A549 (cell line): ENCODE data around the gene TPCN2. TPM values are rescaled to one million over a fixed set of nuclear protein-coding genes. Genes with fewer than 3 reads are reported as not detected.

Experiments used
- ATAC-seq, 2 experiments: fragments of 200-7000 bp in 1 of 2; fragments of >200 bp in 1 of 2; cut with Nextera tagmentation in 1 of 2; cut with Tn5 transposase in 1 of 2; 3 replicates each; pipeline versions ENCODE4 v1.8.0 to v1.9.1; 2018 to 2020; ENCODE audit warnings: mild to moderate bottlenecking in 1 of 2, moderate library complexity in 1 of 2
- CTCF ChIA-PET: fragments of 300-600 bp; sonication (Branson Sonifier 250); formaldehyde crosslinking; extraction: SDS; loops from one replicate; lab custom pipeline; 2021; ENCODE audit warnings: antibody characterized with exemption, inconsistent platforms; lab: Yijun Ruan, JAX
- POLR2A ChIA-PET: fragments of 350-600 bp; formaldehyde crosslinking; extraction: SDS; loops from one replicate; lab custom pipeline; 2021; ENCODE audit warnings: antibody characterized with exemption, inconsistent platforms; lab: Yijun Ruan, JAX
- DNase-seq, 2 experiments: peaks; one replicate each; pipeline versions ENCODE4 v3.0.0 to v3.0.0-alpha.2; 2011 to 2016; ENCODE audit warnings: low read depth in 1 of 2, low spot score in 1 of 2
- FAIRE-seq: peaks from 2 replicates; lab custom pipeline; 2011; peaks lifted over from hg19 to GRCh38; lab: Jason Lieb, UNC
- H3K27ac ChIP-seq, 2 experiments: fragments of >200 bp; sonication (Bioruptor Twin); formaldehyde crosslinking; 3 replicates each; pipeline ENCODE4 v1.5.1; 2016 to 2017
- H3K4me1 ChIP-seq: fragments of >200 bp; sonication (Bioruptor Twin); formaldehyde crosslinking; 3 replicates; pipeline ENCODE4 v1.6.1; 2016
- H3K4me2 ChIP-seq: fragments of >200 bp; sonication (Bioruptor Twin); formaldehyde crosslinking; 3 replicates; pipeline ENCODE4 v1.6.1; 2016
- H3K4me3 ChIP-seq: fragments of >200 bp; sonication (Bioruptor Twin); formaldehyde crosslinking; 3 replicates; pipeline ENCODE4 v1.5.1; 2016
- H3K9me3 ChIP-seq: fragments of >200 bp; sonication (Bioruptor Twin); formaldehyde crosslinking; 3 replicates; pipeline ENCODE4 v1.6.1; 2016
- BCL3 ChIP-seq: fragments of >200 bp; sonication (Bioruptor Twin); formaldehyde crosslinking; IDR thresholded peaks from 3 replicates; pipeline ENCODE4 v1.6.1; 2016
- BHLHE40 ChIP-seq: IDR thresholded peaks from 2 replicates; pipeline ENCODE4 v1.6.1; 2012; ENCODE audit warnings: low read depth, low read length, inconsistent platforms
- CTCF ChIP-seq: fragments of >200 bp; sonication (Bioruptor Twin); formaldehyde crosslinking; IDR thresholded peaks from 3 replicates; pipeline ENCODE4 v1.5.1; 2016
- GATA3 ChIP-seq: IDR thresholded peaks from 2 replicates; pipeline ENCODE4 v1.6.1; 2012; ENCODE audit warnings: borderline replicate concordance
- HOXA7 ChIP-seq: fragments of 250-450 bp; sonication (Bioruptor Pico); IDR thresholded peaks from 2 replicates; pipeline ENCODE4 v1.5.0; 2020; ENCODE audit warnings: mild to moderate bottlenecking, moderate library complexity
- KDM1A ChIP-seq: fragments of 200-600 bp; sonication (generic); IDR thresholded peaks from 2 replicates; pipeline ENCODE4 v1.6.1; 2016; ENCODE audit warnings: low read depth, mild to moderate bottlenecking
- MAFK ChIP-seq: fragments of 450-650 bp; IDR thresholded peaks from 2 replicates; pipeline ENCODE4 v1.6.1; 2014; ENCODE audit not compliant: partially characterized antibody
- MAZ ChIP-seq: fragments of 150-350 bp; IDR thresholded peaks from 2 replicates; pipeline ENCODE4 v1.6.1; 2014; ENCODE audit warnings: antibody characterized with exemption, low read depth, low read length, borderline replicate concordance
- MYC ChIP-seq: IDR thresholded peaks from 2 replicates; pipeline ENCODE4 v1.6.1; 2012; ENCODE audit warnings: mild to moderate bottlenecking, inconsistent platforms, low read length, improper control_type of control experiment, borderline replicate concordance
- PHF8 ChIP-seq: fragments of 200-600 bp; sonication (generic); IDR thresholded peaks from 2 replicates; pipeline ENCODE4 v1.6.1; 2016; ENCODE audit warnings: low read depth, mild to moderate bottlenecking, antibody characterized with exemption, moderate library complexity, borderline replicate concordance
- SREBF2 ChIP-seq: fragments of 450-650 bp; IDR thresholded peaks from 2 replicates; pipeline ENCODE4 v1.6.1; 2014; ENCODE audit warnings: mild to moderate bottlenecking, moderate library complexity
- WGBS: methylation state at CpG from one replicate; pipeline ENCODE4 v1.1.6; 2017; ENCODE audit errors: missing lambda C conversion rate; 5-methylcytosine and 5-hydroxymethylcytosine counted together
- polyA plus RNA-seq, 4 experiments: library from polyadenylated mRNA; depleted of rRNA in 3 of 4; stranded (reverse); fragments of >200 nt; fragmentation: RNase III in 1 of 4; extraction: RNeasy Plus Mini Kit Qiagen cat#74134 plus additional on column Dnase treatment in 1 of 4; gene quantifications; 2 replicates in 3 of 4; 3 replicates in 1 of 4; pipeline ENCODE4 v1.2.3, GENCODE V29; 2011 to 2017

Gene TPCN2
- polyA plus RNA-seq, 2 of the 4 experiments (the other 2 are of a cell fraction), result 8.1 to 8.8 TPM

GRCh38 chr11:69173925-69174581 lies 125.3 kb downstream of the TPCN2 start:
- no peak for DNase-seq
- 88% methylated on average over 8 of the region's 8 CpGs for WGBS
- Histone ChIP-seq H3K9me3 (no peaks in the 10 kb centered on the region), H3K4me1 (no peaks in the 10 kb centered on the region), H3K4me3 (no peak overlapping the region), H3K4me2 (no peak overlapping the region), H3K27ac (no peak overlapping the region)
- no peak for ATAC-seq
- CTCF ChIA-PET, result interaction anchor here (1.2 to 1.4 kb wide), 2 partner anchors 26 to 470 kb away, joined by 3 read pairs; no protein-coding TSS in a partner anchor
- FAIRE-seq, result no peak
- TF ChIP-seq PHF8 (no peak), GATA3 (no peak)
- POLR2A ChIA-PET, result no interaction called here

GRCh38 chr11:69174841-69175240 lies 126.1 kb downstream of the TPCN2 start:
- no peak for TF ChIP-seq KDM1A
- TF ChIP-seq, all 56 proteins: peak for 0
- ChIA-PET CTCF (interaction anchor here (0.6 to 0.7 kb wide), 2 partner anchors 17 to 236 kb away, joined by 3 read pairs; no protein-coding TSS in a partner anchor), POLR2A (no interaction called here)
- Histone ChIP-seq H3K4me2 (no peak overlapping the region), H3K9me3 (no peaks in the 10 kb centered on the region), H3K4me1 (no peaks in the 10 kb centered on the region), H3K4me3 (no peak overlapping the region), H3K27ac (no peak overlapping the region)
- no peak for FAIRE-seq
- WGBS, result 63% methylated on average over 2 of the region's 2 CpGs
- DNase-seq, result no peak
- no peak for ATAC-seq

GRCh38 chr11:69178819-69179482 lies 130.2 kb downstream of the TPCN2 start:
- POLR2A ChIA-PET, result no interaction called here
- CTCF ChIA-PET, result interaction anchor here (1.1 kb wide), 1 partner anchor 8 kb away, joined by 3 read pairs; no protein-coding TSS in a partner anchor
- H3K4me1 ChIP-seq, result no peaks in the 10 kb centered on the region
- H3K27ac ChIP-seq, result no peak overlapping the region
- H3K4me3 ChIP-seq, result no peak overlapping the region
- no peak for FAIRE-seq
- WGBS, result 48% methylated on average over 8 of the region's 9 CpGs
- TF ChIP-seq HOXA7 (no peak), SREBF2 (no peak), CTCF (no peak), BCL3 (no peak), MAFK (no peak), MAZ (no peak)
- TF ChIP-seq, all 56 proteins: peak for 0
- ATAC-seq (no peak; a peak in 1 of 6 replicates), DNase-seq (no peak)
- no peak overlapping the region for H3K4me2 ChIP-seq
- peaks cover 7% of the 10 kb centered on the region; the same call in 2 of the 3 replicates for H3K9me3 ChIP-seq

GRCh38 chr11:69180226-69180625 lies 131.5 kb downstream of the TPCN2 start:
- TF ChIP-seq MYC (no peak), BHLHE40 (no peak), HOXA7 (no peak)
- DNase-seq (no peak), FAIRE-seq (no peak), ATAC-seq (no peak)
- Histone ChIP-seq H3K9me3 (peaks cover 7% of the 10 kb centered on the region; the same call in 2 of the 3 replicates), H3K4me2 (no peak overlapping the region), H3K4me1 (no peaks in the 10 kb centered on the region), H3K4me3 (no peak overlapping the region), H3K27ac (no peak overlapping the region)
- ChIA-PET CTCF (interaction anchor here (2.3 kb wide), 1 partner anchor 49 kb away, joined by 7 read pairs; no protein-coding TSS in a partner anchor), POLR2A (no interaction called here)
- 84% methylated on average over 9 of the region's 9 CpGs for WGBS
